22Rv1 (cell line): ENCODE measurements around the gene NBPF3.

Experiments used
- H3K27ac ChIP-seq: fragments of 450-650 bp; 2 replicates; pipeline ENCODE4 v1.5.1; 2017
- ZFX ChIP-seq: fragments of 450-650 bp; IDR thresholded peaks from 2 replicates; pipeline ENCODE4 v1.6.1; 2017; ENCODE audit warnings: antibody characterized with exemption, borderline replicate concordance
- TF ChIP-seq, protein P1 (sequence below): fragments of 450-650 bp; IDR thresholded peaks from 2 replicates; pipeline ENCODE4 v1.5.1; 2017; ENCODE audit warnings: mild to moderate bottlenecking

NBPF3 gene

DNA sequence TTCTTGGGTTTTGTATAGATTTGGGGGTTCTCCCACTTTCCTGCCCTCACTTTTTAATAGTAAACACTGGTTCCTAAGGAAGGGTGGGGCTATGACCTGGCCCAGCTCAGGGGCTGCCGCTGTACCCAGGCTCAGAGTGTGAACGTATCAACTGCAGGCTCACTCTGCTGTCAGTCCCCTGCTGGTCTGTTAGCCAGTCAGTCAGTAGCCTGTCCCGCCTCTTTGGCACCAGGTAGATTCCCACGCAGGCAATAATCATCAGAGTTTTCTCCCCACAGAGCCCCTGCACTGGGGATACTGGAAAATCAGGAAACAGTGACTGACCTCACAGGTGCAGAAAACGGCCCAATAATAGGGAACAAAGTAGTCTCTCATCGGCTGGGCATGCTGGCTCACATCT, 54.3 kb downstream of the NBPF3 start:
- no peak for TF ChIP-seq ZFX
- TF ChIP-seq, protein P1, sequence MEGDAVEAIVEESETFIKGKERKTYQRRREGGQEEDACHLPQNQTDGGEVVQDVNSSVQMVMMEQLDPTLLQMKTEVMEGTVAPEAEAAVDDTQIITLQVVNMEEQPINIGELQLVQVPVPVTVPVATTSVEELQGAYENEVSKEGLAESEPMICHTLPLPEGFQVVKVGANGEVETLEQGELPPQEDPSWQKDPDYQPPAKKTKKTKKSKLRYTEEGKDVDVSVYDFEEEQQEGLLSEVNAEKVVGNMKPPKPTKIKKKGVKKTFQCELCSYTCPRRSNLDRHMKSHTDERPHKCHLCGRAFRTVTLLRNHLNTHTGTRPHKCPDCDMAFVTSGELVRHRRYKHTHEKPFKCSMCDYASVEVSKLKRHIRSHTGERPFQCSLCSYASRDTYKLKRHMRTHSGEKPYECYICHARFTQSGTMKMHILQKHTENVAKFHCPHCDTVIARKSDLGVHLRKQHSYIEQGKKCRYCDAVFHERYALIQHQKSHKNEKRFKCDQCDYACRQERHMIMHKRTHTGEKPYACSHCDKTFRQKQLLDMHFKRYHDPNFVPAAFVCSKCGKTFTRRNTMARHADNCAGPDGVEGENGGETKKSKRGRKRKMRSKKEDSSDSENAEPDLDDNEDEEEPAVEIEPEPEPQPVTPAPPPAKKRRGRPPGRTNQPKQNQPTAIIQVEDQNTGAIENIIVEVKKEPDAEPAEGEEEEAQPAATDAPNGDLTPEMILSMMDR = no peak
- H3K27ac ChIP-seq = no peak overlapping the region

DNA sequence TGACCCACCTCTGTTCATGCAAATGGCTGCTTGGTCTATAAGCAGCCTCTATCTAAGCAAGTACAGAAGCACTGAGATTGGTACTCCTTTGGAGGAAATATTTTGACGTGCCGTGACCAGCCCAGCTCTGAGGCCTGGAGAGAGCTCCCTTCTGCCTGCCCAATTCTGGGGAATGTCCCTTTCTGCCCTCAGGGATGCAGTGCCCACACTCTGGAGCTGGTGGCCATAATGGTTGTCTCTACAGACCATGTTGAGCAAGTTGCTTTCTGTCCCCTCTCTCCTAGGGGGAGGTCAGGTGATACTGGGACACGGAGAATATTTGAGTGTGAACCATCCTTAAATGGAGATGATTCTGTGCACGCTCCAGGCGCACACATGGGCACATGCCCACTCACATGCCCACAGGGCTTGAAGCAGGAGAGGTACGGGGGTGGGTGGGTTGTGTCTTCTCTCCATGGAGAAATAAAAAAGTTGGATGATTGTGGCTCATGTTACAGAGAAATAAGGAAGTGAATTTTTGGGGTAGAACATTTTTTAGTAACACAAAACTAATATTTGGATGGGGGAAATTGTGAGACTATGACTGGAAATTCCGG, 55.4 kb downstream of the NBPF3 start:
- TF ChIP-seq, protein P1 = no peak
- TF ChIP-seq ZFX = no peak
- no peak overlapping the region for H3K27ac ChIP-seq

DNA sequence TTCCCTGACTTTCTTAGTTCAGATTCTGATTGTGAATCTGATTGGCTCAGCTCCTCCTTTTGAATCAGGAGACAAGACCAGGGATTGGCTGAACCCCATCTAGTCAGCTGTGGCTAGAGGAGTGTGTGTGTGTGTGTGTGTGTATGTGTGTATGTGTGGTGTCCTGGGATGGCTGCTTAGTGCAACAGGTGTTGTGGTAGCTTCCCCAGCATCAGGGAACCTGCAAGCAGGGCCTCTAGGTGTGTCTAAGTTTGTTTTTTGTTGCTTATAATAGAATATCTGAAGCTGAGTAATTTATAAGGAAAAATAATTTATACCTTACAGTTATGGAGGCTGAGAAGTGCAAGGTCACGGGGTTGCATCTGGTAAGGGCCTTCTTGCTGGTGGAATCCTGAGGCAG, 56.1 kb downstream of the NBPF3 start:
- TF ChIP-seq, protein P1 = no peak
- no peak for TF ChIP-seq ZFX
- H3K27ac ChIP-seq = no peak overlapping the region

DNA sequence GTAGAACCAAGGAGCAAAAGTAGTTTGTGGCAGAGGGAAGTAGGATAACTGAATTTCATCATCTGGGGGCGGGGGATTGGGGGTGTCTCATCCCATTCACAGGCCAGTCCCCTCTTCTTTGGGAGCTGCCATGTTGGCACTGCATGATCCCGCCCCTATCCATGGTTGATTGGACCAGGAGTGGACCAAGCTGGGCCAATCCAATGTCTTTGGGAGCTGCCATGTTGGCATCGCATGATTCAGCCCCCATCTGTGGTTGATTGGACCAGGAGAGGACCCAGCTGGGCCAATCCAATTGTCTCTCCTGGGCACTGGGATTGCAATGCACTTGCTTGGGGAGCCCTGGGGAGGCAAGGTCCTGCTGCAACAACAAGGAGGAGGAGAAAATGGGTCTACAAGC, 56.9 kb downstream of the NBPF3 start:
- no peak for TF ChIP-seq ZFX
- TF ChIP-seq, protein P1 = no peak
- no peak overlapping the region for H3K27ac ChIP-seq

DNA sequence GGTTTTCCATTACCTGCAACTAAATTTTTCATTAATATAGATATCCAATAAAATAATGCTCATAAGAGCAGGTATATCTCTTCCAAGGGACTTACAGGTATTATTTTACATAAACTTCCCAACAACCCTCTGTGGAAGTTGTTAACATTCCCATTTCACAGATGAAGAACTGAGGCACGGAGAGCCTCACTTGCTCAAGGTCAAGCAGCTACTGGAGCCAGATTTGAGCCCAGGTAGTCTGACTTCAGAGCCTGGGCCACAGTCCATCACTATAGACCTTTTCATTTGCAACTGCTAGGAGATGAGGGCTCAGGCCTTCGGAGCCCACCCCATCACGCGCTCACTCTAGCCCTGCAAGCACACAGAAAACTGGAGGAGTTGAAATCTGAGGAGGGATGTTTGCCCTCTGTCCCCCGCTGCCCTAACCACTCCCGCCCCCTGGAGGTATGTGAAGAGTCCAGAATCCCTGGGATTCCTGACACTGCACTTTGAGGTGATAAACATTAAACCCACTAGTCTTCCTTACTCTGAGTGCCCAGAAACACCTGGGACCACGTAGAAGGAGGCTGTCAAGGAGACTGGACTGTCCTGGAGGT, 57.6 kb downstream of the NBPF3 start:
- TF ChIP-seq ZFX = no peak
- TF ChIP-seq, protein P1 = no peak
- no peak overlapping the region for H3K27ac ChIP-seq

DNA sequence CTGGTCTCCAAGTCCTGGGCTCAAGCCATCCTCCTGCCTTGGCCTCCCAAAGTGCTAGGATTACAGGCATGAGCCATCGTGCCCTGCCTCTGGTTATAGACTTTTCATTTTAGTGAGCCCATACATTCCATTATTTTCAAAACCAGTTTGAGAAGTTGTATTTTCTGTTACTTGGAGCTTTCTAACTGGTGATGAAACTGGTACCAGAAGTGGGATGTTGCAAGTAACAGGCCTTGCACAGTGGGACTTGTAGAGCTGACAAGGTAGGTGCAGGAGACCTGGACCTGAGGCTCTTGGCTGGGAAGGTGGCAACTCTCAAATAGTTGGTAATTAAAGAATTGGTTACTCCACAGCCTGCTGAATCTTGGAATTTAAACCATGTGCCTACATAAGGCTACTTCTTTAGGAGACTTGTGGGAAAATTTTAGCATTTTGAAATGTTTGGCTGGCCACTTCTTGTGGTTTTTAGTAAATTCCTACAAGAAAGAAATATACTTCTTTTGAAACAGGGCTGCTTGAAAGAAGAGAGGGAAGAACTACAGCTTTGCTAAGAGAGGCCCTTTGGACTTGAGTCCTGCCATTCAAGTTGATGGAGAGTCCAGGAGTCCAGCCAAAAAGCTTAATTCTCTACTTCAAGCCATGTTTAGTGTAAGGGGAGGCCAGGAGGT, 59.5 kb downstream of the NBPF3 start:
- TF ChIP-seq, protein P1 = no peak
- H3K27ac ChIP-seq = no peak overlapping the region

DNA sequence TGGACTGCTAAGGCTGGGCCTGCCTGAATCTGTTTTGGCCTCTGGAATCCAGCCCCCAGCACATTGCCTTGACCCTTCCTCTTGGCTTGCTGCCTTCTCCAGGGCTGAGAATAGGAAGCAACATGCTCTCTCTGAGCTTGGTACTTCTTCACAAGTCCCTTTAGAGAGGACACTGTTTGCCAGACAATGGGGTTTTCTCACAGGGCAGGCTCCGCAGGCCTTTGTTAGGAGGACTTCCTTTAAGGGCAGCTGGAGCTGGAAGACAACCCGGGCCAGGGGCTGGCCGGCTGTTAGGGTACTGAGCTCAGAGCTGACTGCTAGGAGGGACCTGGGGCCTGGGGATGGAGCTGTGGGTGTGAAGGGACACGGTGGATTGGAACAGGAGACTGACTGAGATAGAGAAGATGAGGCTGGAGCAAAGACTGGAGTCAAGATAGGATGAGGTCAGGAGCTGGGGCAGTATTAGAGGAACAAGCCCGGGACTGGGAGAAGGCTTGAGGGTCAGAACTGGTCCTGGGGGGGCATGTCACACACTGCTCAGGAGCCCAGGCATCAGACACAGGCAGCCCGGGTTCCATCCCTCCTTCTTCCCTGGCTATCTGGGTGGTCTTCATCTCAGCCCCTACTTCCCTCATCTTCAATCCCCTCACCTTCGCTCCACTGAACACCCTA, 63.9 kb downstream of the NBPF3 start:
- no peak overlapping the region for H3K27ac ChIP-seq
- no peak for TF ChIP-seq ZFX
- TF ChIP-seq, protein P1 = no peak
